Measurements from ENCODE around the gene ID4.

GRCh38 chr6:19857139-19857538 is 20.0 kb downstream of the ID4 start:
- TF ChIP-seq, protein P1, sequence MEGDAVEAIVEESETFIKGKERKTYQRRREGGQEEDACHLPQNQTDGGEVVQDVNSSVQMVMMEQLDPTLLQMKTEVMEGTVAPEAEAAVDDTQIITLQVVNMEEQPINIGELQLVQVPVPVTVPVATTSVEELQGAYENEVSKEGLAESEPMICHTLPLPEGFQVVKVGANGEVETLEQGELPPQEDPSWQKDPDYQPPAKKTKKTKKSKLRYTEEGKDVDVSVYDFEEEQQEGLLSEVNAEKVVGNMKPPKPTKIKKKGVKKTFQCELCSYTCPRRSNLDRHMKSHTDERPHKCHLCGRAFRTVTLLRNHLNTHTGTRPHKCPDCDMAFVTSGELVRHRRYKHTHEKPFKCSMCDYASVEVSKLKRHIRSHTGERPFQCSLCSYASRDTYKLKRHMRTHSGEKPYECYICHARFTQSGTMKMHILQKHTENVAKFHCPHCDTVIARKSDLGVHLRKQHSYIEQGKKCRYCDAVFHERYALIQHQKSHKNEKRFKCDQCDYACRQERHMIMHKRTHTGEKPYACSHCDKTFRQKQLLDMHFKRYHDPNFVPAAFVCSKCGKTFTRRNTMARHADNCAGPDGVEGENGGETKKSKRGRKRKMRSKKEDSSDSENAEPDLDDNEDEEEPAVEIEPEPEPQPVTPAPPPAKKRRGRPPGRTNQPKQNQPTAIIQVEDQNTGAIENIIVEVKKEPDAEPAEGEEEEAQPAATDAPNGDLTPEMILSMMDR (IDR thresholded peaks at IDR 0.05), result no peak
- TF ChIP-seq POLR2AphosphoS5 (IDR thresholded peaks at IDR 0.05), result no peak
